ENCODE data around the gene SLIT1. TPM values are rescaled to one million over a fixed set of nuclear protein-coding genes. Genes with fewer than 3 reads are reported as not detected.

The SLIT1 gene
- total RNA-seq, 1 donor from 2014 or later, result under 0.01 TPM

- Histone ChIP-seq H3K27me3 (ENCODE audit: control insufficient read depth in 3 of 3, insufficient read depth in 3 of 3, low read length in 3 of 3) (no peaks in the 10 kb centered on the region), H3K9ac (ENCODE audit: low read depth in 1 of 3, low read length in 3 of 3) (peak overlapping the region in 1 of 3 donors; percentile 16), H3K36me3 (ENCODE audit: control insufficient read depth in 3 of 3, insufficient read depth in 3 of 3, low read length in 3 of 3) (no peaks in the 10 kb centered on the region), H3K4me3 (ENCODE audit: low read length in 3 of 3) (no peak overlapping the region), H3K27ac (ENCODE audit: low read depth, low read length) (no peak overlapping the region), H3K9me3 (ENCODE audit: control insufficient read depth in 3 of 3, low read length in 3 of 3) (no peaks in the 10 kb centered on the region), H3K4me1 (ENCODE audit: control insufficient read depth in 3 of 3, insufficient read depth in 3 of 3, low read length in 3 of 3) (peaks cover 4 to 18% (median 10%) of the 10 kb centered on the region in 3 donors)
Measured at GRCh38 chr10:97058521-97058920, 127.2 kb downstream of the SLIT1 start.

GRCh38 chr10:97057491-97058235, 128.1 kb downstream of the SLIT1 start:
- Histone ChIP-seq H3K4me3 (ENCODE audit: low read length in 3 of 3) (no peak overlapping the region), H3K4me1 (ENCODE audit: control insufficient read depth in 3 of 3, insufficient read depth in 3 of 3, low read length in 3 of 3) (peaks cover 8 to 26% (median 9%) of the 10 kb centered on the region in 3 donors), H3K9ac (ENCODE audit: low read depth in 1 of 3, low read length in 3 of 3) (no peak overlapping the region), H3K9me3 (ENCODE audit: control insufficient read depth in 3 of 3, low read length in 3 of 3) (no peaks in the 10 kb centered on the region), H3K36me3 (ENCODE audit: control insufficient read depth in 3 of 3, insufficient read depth in 3 of 3, low read length in 3 of 3) (no peaks in the 10 kb centered on the region), H3K27me3 (ENCODE audit: control insufficient read depth in 3 of 3, insufficient read depth in 3 of 3, low read length in 3 of 3) (no peaks in the 10 kb centered on the region), H3K27ac (ENCODE audit: low read depth, low read length) (no peak overlapping the region)

GRCh38 chr10:97056003-97056630, 129.6 kb downstream of the SLIT1 start:
- Histone ChIP-seq H3K27me3 (ENCODE audit: control insufficient read depth in 3 of 3, insufficient read depth in 3 of 3, low read length in 3 of 3) (no peaks in the 10 kb centered on the region), H3K27ac (ENCODE audit: low read depth, low read length) (no peak overlapping the region), H3K4me1 (ENCODE audit: control insufficient read depth in 3 of 3, insufficient read depth in 3 of 3, low read length in 3 of 3) (peaks cover 8 to 26% (median 9%) of the 10 kb centered on the region in 3 donors), H3K9ac (ENCODE audit: low read depth in 1 of 3, low read length in 3 of 3) (no peak overlapping the region), H3K36me3 (ENCODE audit: control insufficient read depth in 3 of 3, insufficient read depth in 3 of 3, low read length in 3 of 3) (no peaks in the 10 kb centered on the region), H3K4me3 (ENCODE audit: low read length in 3 of 3) (no peak overlapping the region), H3K9me3 (ENCODE audit: control insufficient read depth in 3 of 3, low read length in 3 of 3) (no peaks in the 10 kb centered on the region)

- Histone ChIP-seq H3K4me1 (ENCODE audit: control insufficient read depth in 3 of 3, insufficient read depth in 3 of 3, low read length in 3 of 3) (peaks cover 4 to 17% (median 5%) of the 10 kb centered on the region in 3 donors), H3K36me3 (ENCODE audit: control insufficient read depth in 3 of 3, insufficient read depth in 3 of 3, low read length in 3 of 3) (no peaks in the 10 kb centered on the region), H3K9me3 (ENCODE audit: control insufficient read depth in 3 of 3, low read length in 3 of 3) (no peaks in the 10 kb centered on the region), H3K27ac (ENCODE audit: low read depth, low read length) (no peak overlapping the region), H3K4me3 (ENCODE audit: low read length in 3 of 3) (no peak overlapping the region), H3K27me3 (ENCODE audit: control insufficient read depth in 3 of 3, insufficient read depth in 3 of 3, low read length in 3 of 3) (no peaks in the 10 kb centered on the region), H3K9ac (ENCODE audit: low read depth in 1 of 3, low read length in 3 of 3) (no peak overlapping the region)
Measured at GRCh38 chr10:97053276-97053675, 132.5 kb downstream of the SLIT1 start.

- Histone ChIP-seq H3K9ac (ENCODE audit: low read depth in 1 of 3, low read length in 3 of 3) (no peak overlapping the region), H3K27ac (ENCODE audit: low read depth, low read length) (no peak overlapping the region), H3K27me3 (ENCODE audit: control insufficient read depth in 3 of 3, insufficient read depth in 3 of 3, low read length in 3 of 3) (no peaks in the 10 kb centered on the region), H3K9me3 (ENCODE audit: control insufficient read depth in 3 of 3, low read length in 3 of 3) (no peaks in the 10 kb centered on the region), H3K36me3 (ENCODE audit: control insufficient read depth in 3 of 3, insufficient read depth in 3 of 3, low read length in 3 of 3) (no peaks in the 10 kb centered on the region), H3K4me1 (ENCODE audit: control insufficient read depth in 3 of 3, insufficient read depth in 3 of 3, low read length in 3 of 3) (peaks cover 0 to 9% (median 5%) of the 10 kb centered on the region in 3 donors), H3K4me3 (ENCODE audit: low read length in 3 of 3) (no peak overlapping the region)
Measured at GRCh38 chr10:97050956-97051496, 134.7 kb downstream of the SLIT1 start.

- Histone ChIP-seq H3K27ac (ENCODE audit: low read depth, low read length) (no peak overlapping the region), H3K9me3 (ENCODE audit: control insufficient read depth in 3 of 3, low read length in 3 of 3) (no peaks in the 10 kb centered on the region), H3K4me3 (ENCODE audit: low read length in 3 of 3) (no peak overlapping the region), H3K9ac (ENCODE audit: low read depth in 1 of 3, low read length in 3 of 3) (no peak overlapping the region), H3K27me3 (ENCODE audit: control insufficient read depth in 3 of 3, insufficient read depth in 3 of 3, low read length in 3 of 3) (no peaks in the 10 kb centered on the region), H3K36me3 (ENCODE audit: control insufficient read depth in 3 of 3, insufficient read depth in 3 of 3, low read length in 3 of 3) (no peaks in the 10 kb centered on the region), H3K4me1 (ENCODE audit: control insufficient read depth in 3 of 3, insufficient read depth in 3 of 3, low read length in 3 of 3) (peaks cover 0 to 9% (median 5%) of the 10 kb centered on the region in 3 donors)
Measured at GRCh38 chr10:97050205-97050745, 135.5 kb downstream of the SLIT1 start.

GRCh38 chr10:97049670-97050069, 136.1 kb downstream of the SLIT1 start:
- Histone ChIP-seq H3K27ac (ENCODE audit: low read depth, low read length) (no peak overlapping the region), H3K4me1 (ENCODE audit: control insufficient read depth in 3 of 3, insufficient read depth in 3 of 3, low read length in 3 of 3) (peaks cover 0 to 9% (median 5%) of the 10 kb centered on the region in 3 donors), H3K9me3 (ENCODE audit: control insufficient read depth in 3 of 3, low read length in 3 of 3) (no peaks in the 10 kb centered on the region), H3K4me3 (ENCODE audit: low read length in 3 of 3) (no peak overlapping the region), H3K36me3 (ENCODE audit: control insufficient read depth in 3 of 3, insufficient read depth in 3 of 3, low read length in 3 of 3) (no peaks in the 10 kb centered on the region), H3K9ac (ENCODE audit: low read depth in 1 of 3, low read length in 3 of 3) (no peak overlapping the region), H3K27me3 (ENCODE audit: control insufficient read depth in 3 of 3, insufficient read depth in 3 of 3, low read length in 3 of 3) (no peaks in the 10 kb centered on the region)

- Histone ChIP-seq H3K36me3 (ENCODE audit: control insufficient read depth in 3 of 3, insufficient read depth in 3 of 3, low read length in 3 of 3) (no peaks in the 10 kb centered on the region), H3K4me3 (ENCODE audit: low read length in 3 of 3) (no peak overlapping the region)
Measured at GRCh38 chr10:97048649-97049427, 136.9 kb downstream of the SLIT1 start.

GRCh38 chr10:97047788-97048187, 138.0 kb downstream of the SLIT1 start:
- no peaks in the 10 kb centered on the region for H3K9me3 ChIP-seq (ENCODE audit: control insufficient read depth in 3 of 3, low read length in 3 of 3)
- H3K9ac ChIP-seq (ENCODE audit: low read depth in 1 of 3, low read length in 3 of 3), result no peak overlapping the region
- no peaks in the 10 kb centered on the region for H3K27me3 ChIP-seq (ENCODE audit: control insufficient read depth in 3 of 3, insufficient read depth in 3 of 3, low read length in 3 of 3)
- no peaks in the 10 kb centered on the region for H3K36me3 ChIP-seq (ENCODE audit: control insufficient read depth in 3 of 3, insufficient read depth in 3 of 3, low read length in 3 of 3)
- H3K27ac ChIP-seq (ENCODE audit: low read depth, low read length), result no peak overlapping the region
- peaks cover 0 to 1% (median 0%) of the 10 kb centered on the region in 3 donors for H3K4me1 ChIP-seq (ENCODE audit: control insufficient read depth in 3 of 3, insufficient read depth in 3 of 3, low read length in 3 of 3)
- no peak overlapping the region for H3K4me3 ChIP-seq (ENCODE audit: low read length in 3 of 3)

More at GRCh38 chr10:97048649-97049427, 136.9 kb downstream of the SLIT1 start:
- Histone ChIP-seq H3K27ac (ENCODE audit: low read depth, low read length) (no peak overlapping the region), H3K9ac (ENCODE audit: low read depth in 1 of 3, low read length in 3 of 3) (no peak overlapping the region), H3K9me3 (ENCODE audit: control insufficient read depth in 3 of 3, low read length in 3 of 3) (no peaks in the 10 kb centered on the region), H3K4me1 (ENCODE audit: control insufficient read depth in 3 of 3, insufficient read depth in 3 of 3, low read length in 3 of 3) (peaks cover 0 to 9% (median 5%) of the 10 kb centered on the region in 3 donors), H3K27me3 (ENCODE audit: control insufficient read depth in 3 of 3, insufficient read depth in 3 of 3, low read length in 3 of 3) (no peaks in the 10 kb centered on the region)

Measured in skeletal muscle tissue (tissue), 4 donors.